Stimulated activated CD8-positive, alpha-beta memory T cell treated with anti-CD3 and anti-CD28 coated beads, Interleukin-4, amount 100 ng/mL, for 4 hours (primary cell): Measurements from ENCODE around the gene TMEM62.
"Not testable (repeated sequence)": the region's sequence is repeated elsewhere in the genome, so short reads cannot be mapped to it uniquely, and the experiment has no call there.

Experiments used
- DNase-seq, 2 donors: peaks; one replicate each; pipeline ENCODE4 v3.0.0-alpha.2; 2020; ENCODE audit warnings: low read depth in 2 of 2, low spot score in 1 of 2

The TMEM62 gene

DNA sequence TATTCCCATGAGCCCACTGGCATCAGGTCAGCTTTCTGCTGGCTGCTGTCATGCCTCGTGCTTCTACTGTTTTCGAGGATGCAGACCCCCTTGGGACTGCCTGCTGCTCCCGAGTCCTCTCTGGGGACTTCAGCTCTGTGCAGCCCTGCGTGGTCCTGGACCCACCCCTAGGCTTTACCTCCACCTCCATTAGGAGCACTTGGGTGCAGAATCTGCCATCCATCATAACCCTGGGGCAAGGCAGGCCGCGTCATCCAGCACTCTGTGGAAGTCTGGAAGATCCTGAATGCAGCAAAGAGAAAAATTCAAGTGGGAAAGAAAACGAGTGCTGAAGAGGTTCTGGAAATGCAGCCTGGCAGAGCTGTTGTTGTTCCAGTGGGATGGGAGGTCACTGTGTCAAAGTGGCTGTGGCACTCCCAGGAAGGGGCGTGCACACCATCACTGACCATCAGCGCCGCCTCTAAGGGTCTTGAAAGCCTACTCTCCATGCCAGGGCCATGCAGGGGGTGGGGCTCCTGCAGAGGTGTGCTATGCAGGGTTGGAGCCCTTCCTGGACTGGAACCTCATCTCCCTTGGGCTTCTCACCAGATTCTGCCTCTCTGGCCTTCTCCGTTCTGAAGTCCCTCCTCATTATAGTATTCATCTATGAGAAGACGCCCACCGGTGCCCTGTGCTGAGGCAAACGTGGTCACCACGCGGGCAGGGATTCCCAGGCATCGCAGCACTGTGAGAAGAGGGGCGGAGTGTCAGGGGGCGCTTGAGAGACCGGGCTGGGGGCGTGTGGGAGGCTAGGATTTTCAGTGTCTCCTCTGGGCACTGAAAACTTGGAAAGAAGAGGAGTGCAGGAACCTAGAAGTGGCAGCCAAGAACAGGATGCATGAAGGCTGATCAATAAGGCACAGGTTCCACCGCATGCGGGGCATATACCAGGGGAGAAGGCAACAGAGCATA is 74.9 kb downstream of the TMEM62 start:
- no peak for DNase-seq

DNA sequence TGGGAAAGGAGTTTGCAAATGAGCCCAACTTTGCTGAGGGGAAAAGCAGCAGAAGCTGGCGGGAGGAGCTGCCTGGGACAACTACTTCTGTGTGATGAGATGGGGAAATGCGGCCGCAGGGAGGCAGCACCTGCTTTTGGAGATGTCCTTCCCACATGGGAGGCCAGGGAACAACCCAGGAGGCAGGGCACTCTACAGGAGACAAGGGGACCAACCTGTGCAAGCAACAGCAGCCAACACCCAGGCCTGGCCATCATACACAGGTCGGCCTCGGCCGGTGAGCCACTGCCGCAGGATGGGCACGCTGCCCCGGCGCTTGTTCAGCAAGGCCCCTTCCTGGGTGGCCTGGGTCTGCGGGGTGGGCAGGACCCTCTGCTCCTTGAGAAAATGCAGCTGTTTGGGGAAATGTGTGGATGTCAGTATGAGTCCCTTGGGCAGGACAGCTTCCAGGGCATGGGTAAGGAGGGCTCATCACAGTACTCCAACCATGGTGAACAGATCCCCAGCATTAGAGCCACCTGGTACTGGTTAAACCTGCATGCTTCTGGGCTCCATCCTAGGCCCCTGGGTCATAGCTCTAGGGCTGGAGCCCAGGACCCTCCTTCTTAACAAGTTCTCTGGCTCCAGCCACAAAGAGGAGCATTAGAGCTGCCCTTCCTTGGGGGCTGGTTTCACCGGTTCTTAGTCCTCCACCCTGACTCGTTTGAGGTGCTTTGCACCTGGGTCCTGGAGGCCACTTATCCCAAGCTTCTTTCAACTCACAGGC is 75.9 kb downstream of the TMEM62 start:
- DNase-seq = no peak

DNA sequence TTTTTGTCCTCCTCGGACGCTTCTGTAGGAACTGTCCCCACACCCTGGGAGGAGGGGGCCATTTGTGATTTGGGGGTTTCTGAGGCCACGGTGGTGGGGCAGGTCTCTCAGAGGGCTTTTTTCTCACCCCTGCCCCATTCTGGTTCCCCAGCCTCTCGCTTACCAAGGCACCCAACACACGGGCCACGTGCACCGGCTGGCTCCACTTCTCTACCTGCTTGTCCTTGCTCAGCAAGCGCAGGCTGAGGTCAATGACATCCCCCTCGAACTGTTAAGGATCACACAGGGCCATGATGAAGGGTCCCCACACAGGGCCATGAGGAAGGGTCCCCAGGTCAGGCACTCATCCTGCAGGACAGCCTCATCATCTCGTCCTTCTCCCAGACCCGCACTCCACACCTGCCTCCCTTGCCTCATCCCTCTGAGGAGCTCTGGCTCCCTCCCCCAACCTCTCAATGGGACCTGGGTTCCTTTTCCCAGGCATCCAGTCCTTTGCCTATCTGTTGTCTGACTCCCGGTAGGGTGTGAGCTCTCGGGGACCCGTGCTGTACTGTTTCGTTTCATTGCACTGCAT is 76.9 kb downstream of the TMEM62 start:
- no peak for DNase-seq

DNA sequence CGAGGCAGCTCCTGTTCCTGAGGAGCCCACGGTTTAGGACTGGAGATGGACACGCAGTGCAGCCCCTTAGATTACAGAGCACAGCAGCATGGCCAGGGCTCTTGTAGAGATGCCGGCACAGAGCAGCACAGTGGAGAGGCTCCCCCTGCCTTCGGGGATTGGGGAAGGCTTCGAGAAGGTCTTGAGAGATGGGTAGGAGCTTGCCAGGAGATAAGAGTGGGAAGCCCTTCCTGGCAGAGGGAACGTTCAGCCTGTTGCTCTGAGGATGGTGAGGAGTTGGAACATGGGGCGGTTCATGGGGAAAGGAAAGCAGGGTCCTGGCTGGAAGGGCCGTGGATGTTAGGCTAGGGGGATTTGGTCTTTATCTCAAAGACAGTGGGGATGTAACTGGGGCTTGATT is 77.4 kb downstream of the TMEM62 start:
- DNase-seq = no peak

DNA sequence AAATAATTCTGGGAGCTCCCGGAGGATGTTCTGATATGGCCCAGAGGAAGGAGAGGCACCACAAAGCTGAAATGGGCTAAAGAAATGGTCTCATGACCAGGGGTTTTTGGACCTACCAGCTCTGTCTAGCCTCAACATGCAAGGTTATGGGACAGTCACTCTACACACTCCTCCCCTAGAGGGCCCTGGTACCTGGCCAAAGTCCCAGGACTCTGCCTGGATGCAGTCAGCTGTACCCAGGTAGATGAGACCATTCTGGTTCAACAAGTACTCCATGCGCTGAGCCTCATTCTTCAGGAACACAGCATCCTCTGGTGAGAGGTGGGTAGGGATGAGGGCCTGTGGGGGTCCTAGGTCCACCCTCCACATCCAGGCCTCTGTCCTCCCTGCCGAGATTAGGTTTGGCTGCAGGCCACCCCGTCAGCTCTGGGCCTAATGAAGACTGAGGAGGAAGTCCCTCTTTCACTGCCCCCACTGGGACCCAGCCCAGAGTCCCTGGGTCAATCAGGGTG is 77.9 kb downstream of the TMEM62 start:
- no peak for DNase-seq

DNA sequence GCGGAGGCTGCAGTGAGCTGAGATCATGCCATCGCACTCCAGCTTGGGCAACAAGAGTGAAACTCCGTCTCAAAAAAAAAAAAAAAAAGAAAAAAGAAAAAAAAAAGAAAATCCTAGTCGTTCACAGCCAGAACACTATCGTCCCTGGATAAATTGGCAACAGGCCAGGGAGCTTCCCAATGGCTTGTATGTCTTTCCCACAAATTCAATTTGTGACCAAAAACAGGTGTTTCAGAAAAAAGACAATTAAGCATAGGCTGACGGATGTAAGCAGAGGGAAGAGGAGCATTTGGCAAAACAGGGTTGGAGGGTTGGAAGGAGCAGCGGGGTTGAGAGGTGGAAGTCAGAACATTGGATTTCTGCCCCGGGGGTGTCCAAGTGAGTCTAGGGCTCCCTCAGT is 78.9 kb downstream of the TMEM62 start:
- no peak for DNase-seq

DNA sequence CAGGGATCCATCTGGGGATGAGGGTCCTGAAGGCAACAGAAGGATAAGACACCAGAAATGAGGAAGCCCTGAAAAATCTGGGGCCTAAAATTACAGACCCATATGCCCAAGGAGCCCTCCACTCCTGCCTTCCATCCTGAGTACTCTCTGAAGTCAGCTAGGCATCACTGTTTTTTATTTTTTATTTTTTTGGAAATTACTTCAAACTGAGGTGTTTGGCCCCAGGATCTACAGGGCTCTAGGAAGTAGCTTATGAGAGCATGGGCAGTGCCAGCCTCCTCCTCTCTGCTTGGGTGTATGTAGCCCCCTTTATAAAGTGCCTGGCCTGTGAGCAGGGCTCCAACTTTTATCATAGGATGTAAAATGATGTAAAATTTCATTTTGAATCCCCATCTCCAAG is 79.6 kb downstream of the TMEM62 start:
- DNase-seq = no peak

DNA sequence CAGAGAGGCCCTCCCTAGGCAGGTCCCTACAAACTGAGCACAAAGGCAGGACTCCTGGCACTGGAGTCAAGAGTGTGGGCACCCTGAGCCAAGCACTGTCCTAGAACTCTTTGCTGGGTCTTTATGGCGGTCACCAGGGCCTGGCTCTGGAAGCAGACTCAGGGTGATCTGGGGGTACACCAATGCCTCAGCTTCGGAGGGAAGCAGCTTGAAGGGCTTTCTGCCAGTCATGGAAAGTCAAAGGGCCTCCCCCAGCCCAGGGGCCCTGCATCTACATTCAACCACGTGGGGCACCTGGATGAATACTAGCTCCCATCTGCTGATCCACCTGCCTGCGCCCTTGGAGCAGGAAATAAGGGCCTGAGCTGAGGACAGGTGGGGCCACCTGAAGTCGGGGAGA is 80.1 kb downstream of the TMEM62 start:
- DNase-seq = no peak

DNA sequence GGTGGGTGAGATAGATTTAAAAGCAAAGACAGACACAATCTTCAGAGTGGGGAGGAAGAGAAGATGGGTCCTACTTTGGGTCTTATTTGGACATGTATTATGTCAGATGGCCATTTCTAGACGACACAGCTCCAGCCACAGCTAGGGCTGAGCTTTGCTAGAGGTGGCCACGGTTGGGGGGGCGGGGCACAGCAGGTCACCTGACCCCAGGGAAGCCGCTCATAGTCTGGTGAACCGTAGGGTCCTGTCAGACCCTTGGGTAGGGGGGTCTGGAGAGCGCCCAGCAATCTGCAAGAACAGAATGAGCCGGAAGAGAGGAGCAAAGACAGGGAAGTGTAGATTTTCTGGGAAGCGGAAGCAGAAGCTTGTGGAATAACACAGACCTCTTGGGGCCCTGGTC is 80.8 kb downstream of the TMEM62 start:
- DNase-seq = no peak

DNA sequence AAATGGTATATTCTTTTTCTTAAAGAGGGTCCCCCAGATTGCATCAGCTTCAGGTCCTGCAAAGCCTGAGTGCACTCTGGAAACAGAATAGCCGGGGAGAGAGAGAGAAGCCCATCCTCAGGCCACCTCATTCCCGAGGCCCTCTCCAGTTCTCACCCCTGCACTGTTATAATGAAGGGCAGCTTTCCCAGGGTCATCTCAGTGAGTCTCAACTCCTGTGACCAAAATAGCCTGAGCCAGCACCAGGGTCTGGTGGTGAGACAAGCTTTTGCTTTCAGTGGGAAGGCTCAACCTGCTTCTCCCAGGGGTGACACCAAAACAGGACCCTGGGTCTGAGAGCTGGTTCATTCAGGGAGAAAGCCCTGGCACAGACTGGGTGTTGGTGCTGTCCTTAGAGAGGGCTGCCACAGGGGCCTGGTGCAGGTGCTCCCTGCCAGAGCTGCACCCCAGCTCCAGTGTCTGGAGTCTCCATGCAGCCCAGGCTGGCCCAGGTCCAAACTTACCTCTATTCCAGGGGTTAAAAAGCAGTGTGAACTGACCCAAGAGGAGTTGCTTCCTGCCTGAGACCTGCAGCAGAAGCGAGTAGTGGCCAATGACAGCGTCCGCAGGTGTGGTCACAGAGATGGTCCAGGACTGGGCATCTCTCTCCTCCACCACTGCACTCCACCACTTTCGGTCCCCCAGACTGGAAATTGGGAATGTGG is 81.4 kb downstream of the TMEM62 start:
- no peak for DNase-seq

DNA sequence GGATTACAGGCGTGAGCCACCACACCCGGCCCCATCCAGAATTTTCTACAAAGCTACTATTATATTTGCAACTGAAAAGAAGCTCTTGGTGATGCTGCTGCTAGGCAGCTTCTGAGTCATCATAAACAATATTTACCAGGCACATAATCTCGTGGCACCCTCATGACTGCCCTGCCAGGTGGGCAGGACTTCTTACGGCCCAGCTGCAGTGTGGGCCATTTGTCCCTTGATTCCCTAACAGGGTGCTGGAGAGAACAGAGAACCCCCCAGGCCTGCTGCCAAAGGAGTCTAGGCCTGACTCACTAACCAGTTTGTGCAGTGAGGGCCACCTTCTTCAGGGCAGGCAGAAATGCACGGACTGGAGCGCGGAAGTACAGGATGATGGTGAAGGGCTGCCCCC is 82.6 kb downstream of the TMEM62 start:
- no peak for DNase-seq

DNA sequence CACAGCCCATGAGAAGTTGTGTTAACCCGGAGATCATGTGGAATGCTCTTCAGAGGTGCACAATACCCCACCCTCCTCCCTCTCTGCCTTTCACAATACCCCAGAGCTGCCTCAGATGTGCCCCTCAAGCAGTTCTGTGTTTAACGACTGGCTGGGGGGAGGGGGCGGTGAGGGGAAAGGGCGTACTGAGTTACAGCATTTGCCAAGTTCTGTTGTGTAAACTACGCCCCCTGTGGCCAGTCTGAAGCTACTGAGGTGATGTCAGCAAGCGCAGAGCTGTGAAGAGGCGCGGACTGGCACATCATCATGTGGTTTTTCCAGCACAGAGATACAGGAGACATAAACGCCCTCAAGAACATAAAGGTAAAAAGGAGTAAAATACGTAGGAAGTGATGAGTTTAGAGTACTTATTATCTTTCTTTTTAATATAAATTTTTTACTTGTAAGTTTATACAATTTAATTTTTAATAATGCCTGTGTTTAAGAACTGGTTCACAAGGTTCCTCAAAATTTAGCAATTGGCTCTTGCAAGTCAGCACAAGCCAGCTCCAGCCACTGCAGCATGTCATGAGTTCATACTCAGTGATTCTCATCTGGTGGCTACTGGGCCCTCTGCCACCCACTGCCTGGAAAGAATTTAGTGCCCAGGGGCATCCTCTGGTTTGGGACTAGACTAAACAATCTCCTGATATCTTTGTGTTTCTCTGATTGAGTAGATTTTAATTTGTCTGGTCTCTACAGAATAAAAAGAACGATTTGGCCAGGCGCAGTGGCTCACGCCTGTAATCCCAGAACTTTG is 85.7 kb downstream of the TMEM62 start:
- DNase-seq = no peak

DNA sequence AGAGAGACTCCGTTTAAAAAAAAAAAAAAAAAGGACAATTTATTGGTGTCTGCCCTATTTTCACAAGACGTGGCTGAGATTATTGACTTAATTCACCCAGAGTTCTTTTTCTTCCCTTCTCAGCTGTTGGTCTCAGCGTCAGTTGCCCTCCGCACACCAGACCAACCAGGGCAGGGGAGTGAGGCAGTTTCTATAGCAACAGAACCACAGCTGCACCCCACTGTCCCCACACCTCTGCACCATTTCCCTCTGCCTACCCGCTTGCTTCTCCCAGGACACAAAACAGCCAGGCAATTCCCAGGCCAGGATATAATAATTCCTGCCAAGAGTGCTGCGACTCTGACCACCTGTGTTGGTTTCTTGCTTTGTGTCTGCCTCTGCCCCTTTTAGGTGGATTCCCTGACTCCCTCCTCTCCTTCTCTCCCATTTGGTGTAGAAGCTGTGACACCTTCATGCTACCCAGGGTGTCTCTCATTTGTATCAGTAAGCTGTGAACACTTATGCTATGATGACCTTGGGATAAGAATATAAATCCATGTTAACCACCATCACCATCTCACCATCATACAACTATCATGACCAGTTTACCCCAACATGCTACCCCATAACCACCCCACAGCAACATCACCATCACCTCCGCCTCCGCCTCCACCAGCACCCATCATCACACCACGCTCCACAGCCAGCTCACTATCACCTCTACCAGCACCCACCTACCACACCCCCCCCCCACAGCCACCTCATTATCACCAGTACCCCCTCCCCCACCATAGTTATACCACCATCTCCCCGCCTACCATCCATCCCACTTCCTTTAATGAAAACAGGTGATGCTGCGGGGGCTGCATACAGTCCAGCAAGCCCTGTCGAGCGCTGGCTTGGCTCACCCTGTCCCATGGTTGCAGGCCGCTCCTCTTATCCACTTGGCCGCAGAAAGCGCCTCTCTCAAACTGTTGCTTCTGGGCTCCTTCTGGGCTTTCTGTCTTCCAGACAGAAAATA is 86.8 kb downstream of the TMEM62 start:
- DNase-seq = no peak

DNA sequence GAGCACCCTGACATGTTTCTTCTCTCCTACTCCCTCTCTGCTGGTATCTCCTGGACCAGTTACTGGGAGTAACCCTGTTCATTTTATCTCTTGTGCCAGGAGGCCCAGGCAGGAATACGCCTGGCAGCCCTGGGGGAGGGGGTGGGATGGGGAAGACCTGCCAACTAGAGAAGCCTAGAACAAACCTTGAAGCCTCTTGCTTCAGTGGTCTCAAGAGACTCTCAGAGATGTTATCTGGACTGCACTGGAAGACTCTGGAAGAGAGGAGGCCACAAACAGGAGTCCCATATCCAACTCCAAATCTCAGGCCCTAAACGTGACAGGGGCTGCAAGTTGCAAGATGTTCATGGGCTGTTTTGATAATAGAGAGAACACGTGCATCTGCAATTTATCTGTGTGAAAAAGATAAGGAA is 87.6 kb downstream of the TMEM62 start, which contains the start of gene EPB42:
TSS of gene EPB42 (minus strand) at position 28 of the 413 bp plus-strand sequence. CDS start 193 bp downstream, outside the sequence.
- no peak for DNase-seq

DNA sequence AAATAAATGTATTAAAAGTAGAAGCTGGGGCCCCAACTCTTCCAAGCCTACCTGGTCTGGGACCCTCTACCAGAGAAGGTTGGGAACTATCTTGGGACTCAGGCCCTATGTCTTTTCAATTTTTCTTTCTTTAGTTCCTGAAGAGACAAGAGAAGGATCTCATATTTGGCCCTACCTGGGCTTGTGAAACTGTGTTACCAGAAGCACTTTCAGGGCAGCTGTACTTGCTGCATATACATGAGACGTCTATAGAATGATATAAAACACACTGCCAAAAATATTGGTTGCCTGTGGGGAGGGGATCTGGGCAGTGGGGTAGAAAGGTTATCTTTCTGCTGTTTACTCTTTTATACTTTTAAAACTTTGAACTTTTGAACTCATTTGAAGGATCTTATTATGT is 88.0 kb downstream of the TMEM62 start:
- DNase-seq = no peak

DNA sequence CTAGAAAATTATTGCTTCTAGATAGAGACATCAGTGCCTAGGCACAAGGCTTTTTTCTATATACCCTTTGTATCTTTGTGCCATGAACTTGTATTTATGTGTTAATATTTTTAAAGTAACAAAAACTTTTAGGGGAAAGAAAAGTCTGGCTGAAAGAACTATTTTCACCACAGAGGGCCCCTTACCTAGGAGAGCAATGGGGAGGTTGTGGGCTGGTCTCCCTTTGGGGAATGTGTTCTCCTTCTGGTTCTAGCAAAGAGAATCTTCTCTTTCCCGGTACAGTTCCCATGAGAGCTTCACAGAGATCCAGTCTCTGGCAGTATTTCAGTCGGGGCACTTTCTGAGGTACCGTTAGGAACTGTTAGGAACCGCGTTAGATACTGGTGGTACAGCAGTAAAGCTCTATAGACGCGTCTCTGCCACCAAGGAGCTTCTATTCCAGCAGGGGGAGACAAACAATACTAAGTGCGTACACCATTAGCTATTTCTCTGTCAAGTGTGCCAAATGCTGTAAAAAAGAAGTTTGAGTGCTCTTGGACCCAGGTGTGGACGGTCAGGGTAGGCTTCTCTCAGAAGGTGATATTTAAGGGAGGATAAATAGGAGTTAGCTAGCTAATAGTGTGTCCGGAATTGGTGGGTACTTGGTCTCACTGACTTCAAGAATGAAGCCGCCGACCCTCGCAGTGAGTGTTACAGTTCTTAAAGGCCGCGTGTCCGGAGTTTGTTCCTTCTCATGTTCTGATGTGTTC is 92.0 kb downstream of the TMEM62 start:
- no peak for DNase-seq

DNA sequence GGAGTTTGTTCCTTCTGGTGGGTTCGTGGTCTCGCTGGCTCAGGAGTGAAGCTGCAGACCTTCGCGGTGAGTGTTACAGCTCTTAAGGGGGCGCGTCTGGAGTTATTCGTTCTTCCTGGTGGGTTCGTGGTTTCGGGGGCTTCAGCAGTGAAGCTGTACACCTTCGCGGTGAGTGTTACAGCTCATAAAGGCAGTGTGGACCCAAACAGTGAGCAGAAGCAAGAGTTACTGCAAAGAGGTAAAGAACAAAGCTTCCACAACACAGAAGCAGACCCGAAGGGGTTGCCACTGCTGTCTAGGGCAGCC is 92.5 kb downstream of the TMEM62 start:
- DNase-seq = not testable (repeated sequence)
